HL-60 (cell line): Measurements from ENCODE around the gene CDK8.

ENCODE experiments used
- CTCF ChIP-seq: IDR thresholded peaks from one replicate; pipeline ENCODE4 v1.5.1; 2011; ENCODE audit warnings: low read length, control low read depth, inconsistent platforms; ENCODE audit not compliant: insufficient read depth
- GABPA ChIP-seq: IDR thresholded peaks from 2 replicates; pipeline ENCODE4 v1.6.1; 2012; ENCODE audit warnings: low read depth
- REST ChIP-seq: IDR thresholded peaks from 2 replicates; pipeline ENCODE4 v1.6.1; 2012; ENCODE audit warnings: low read depth; ENCODE audit not compliant: insufficient replicate concordance

DNA sequence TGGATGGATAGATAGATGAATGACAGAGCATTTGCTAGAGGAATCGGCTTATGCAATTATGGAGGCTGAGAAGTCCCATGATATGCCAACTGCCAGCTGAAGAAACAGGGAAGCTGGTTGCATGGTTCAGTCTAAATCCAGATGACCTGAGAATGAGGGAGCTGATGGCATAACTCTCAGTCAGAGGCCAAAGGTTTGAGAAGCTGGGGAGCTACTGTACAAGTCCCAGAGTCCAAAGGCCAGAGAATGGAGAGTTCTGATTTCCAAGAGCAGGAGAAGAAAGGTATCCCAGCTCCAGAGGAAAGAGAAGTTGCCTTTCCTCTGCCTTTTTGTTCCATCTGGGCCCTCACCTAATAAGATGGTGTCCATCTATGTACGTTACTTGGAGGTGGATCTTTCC lies 108.3 kb downstream of the CDK8 start:
- TF ChIP-seq CTCF (no peak), REST (no peak), GABPA (no peak)
